KMS-11 (cell line): ENCODE results near the gene HS6ST3.
A peak's percentile ranks its signal among the peaks of the same experiment; 100 is the strongest.

Experiments used
- H2AFZ ChIP-seq: fragments of 200-600 bp; sonication (generic); 2 replicates; pipeline ENCODE4 v1.6.1; 2016; ENCODE audit warnings: antibody characterized with exemption, mixed run types, low read depth
- H3K27ac ChIP-seq: fragments of 200-600 bp; sonication (generic); 2 replicates; pipeline ENCODE4 v1.6.1; 2016; ENCODE audit warnings: mild to moderate bottlenecking, mixed run types
- H3K27me3 ChIP-seq: fragments of 200-600 bp; sonication (generic); 2 replicates; pipeline ENCODE4 v1.6.1; 2017; ENCODE audit warnings: mild to moderate bottlenecking, low read depth, mixed run types, moderate library complexity; ENCODE audit not compliant: insufficient read depth
- H3K36me3 ChIP-seq: fragments of 200-600 bp; sonication (generic); 2 replicates; pipeline ENCODE4 v1.6.1; 2017; ENCODE audit warnings: mild to moderate bottlenecking, mixed run types; ENCODE audit not compliant: insufficient read depth
- H3K4me1 ChIP-seq: fragments of 200-600 bp; sonication (generic); 2 replicates; pipeline ENCODE4 v1.6.1; 2016; ENCODE audit warnings: mild to moderate bottlenecking, low read depth, mixed run types; ENCODE audit not compliant: poor library complexity, severe bottlenecking
- H3K4me2 ChIP-seq: fragments of 200-600 bp; sonication (generic); 2 replicates; pipeline ENCODE4 v1.7.0; 2016; ENCODE audit warnings: mild to moderate bottlenecking, mixed run types
- H3K4me3 ChIP-seq: fragments of 200-600 bp; sonication (generic); IDR thresholded peaks from 2 replicates; pipeline ENCODE4 v1.6.1; 2017; ENCODE audit warnings: low read depth, low read length, mixed read lengths; ENCODE audit not compliant: insufficient read depth
- H3K79me2 ChIP-seq: fragments of 200-600 bp; sonication (generic); 2 replicates; pipeline ENCODE4 v1.6.1; 2016; ENCODE audit warnings: low read depth, mixed run types; ENCODE audit not compliant: insufficient read depth
- H3K9ac ChIP-seq: fragments of 200-600 bp; sonication (generic); 2 replicates; pipeline ENCODE4 v1.6.1; 2016; ENCODE audit warnings: mild to moderate bottlenecking, mixed run types
- H4K20me1 ChIP-seq: fragments of 200-600 bp; sonication (generic); 2 replicates; pipeline ENCODE4 v1.6.1; 2016; ENCODE audit warnings: mild to moderate bottlenecking, mixed run types; ENCODE audit not compliant: insufficient read depth
- TF ChIP-seq, protein P1 (sequence below): fragments of 200-600 bp; sonication (generic); conservative IDR thresholded peaks from 2 replicates; pipeline ENCODE4 v1.6.1; 2017; ENCODE audit warnings: low read depth, mild to moderate bottlenecking, antibody characterized with exemption, low read length, moderate library complexity, mixed read lengths

HS6ST3 gene

DNA sequence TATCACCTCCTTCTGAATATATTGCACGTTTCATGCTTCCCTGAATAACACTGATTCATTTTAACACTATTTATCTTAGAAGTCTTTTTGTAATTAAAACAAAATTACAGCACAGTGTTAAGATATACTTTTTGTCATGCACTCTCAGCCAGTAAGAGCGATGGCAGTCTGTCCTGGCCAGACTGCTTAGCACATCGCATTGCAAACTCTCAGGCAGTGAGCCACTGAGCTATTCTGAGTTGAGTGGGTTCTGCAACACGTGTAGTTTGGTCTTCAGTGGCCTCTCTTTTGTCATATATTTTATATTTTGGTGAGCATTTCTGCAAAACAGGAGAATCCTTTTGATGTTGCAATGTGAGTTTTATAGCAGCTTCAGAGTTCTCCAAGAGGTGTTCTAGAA lies 332.1 kb downstream of the HS6ST3 start:
- TF ChIP-seq, protein P1, sequence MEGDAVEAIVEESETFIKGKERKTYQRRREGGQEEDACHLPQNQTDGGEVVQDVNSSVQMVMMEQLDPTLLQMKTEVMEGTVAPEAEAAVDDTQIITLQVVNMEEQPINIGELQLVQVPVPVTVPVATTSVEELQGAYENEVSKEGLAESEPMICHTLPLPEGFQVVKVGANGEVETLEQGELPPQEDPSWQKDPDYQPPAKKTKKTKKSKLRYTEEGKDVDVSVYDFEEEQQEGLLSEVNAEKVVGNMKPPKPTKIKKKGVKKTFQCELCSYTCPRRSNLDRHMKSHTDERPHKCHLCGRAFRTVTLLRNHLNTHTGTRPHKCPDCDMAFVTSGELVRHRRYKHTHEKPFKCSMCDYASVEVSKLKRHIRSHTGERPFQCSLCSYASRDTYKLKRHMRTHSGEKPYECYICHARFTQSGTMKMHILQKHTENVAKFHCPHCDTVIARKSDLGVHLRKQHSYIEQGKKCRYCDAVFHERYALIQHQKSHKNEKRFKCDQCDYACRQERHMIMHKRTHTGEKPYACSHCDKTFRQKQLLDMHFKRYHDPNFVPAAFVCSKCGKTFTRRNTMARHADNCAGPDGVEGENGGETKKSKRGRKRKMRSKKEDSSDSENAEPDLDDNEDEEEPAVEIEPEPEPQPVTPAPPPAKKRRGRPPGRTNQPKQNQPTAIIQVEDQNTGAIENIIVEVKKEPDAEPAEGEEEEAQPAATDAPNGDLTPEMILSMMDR: no peak
- Histone ChIP-seq H3K36me3 (no peaks in the 10 kb centered on the region), H3K79me2 (no peaks in the 10 kb centered on the region), H3K27me3 (no peaks in the 10 kb centered on the region), H3K4me3 (no peak overlapping the region), H3K27ac (no peak overlapping the region), H3K9ac (no peak overlapping the region), H3K4me1 (no peaks in the 10 kb centered on the region), H2AFZ (no peak overlapping the region), H3K4me2 (no peak overlapping the region), H4K20me1 (no peaks in the 10 kb centered on the region)

GRCh38 chr13:96426167-96426566 lies 336.3 kb downstream of the HS6ST3 start:
- Histone ChIP-seq H3K4me3 (no peak overlapping the region), H2AFZ (no peak overlapping the region), H3K79me2 (no peaks in the 10 kb centered on the region), H3K4me2 (no peak overlapping the region), H3K27me3 (no peaks in the 10 kb centered on the region), H3K27ac (no peak overlapping the region), H4K20me1 (no peaks in the 10 kb centered on the region), H3K36me3 (no peaks in the 10 kb centered on the region), H3K9ac (no peak overlapping the region), H3K4me1 (no peaks in the 10 kb centered on the region)
- TF ChIP-seq, protein P1: no peak

DNA sequence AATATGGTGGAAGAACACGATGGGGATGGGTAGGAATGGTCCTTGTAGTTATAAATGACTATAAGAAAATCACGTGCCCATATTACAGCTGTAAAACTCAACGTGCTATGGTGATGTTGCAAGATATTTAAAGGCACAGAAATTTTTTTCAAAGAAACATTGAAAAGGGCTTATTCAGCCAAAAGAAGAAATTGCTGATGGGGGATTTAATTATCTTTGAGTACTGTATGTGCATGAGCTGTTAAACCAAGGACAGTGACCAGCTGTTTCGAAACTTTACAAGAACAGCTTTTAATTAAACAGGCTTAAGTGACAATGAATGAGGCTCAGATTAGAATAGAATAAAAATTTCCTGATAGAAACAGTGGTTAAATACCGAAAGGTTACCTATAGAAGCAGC lies 339.0 kb downstream of the HS6ST3 start:
- Histone ChIP-seq H3K4me2 (no peak overlapping the region), H3K4me3 (no peak overlapping the region), H3K9ac (no peak overlapping the region), H2AFZ (no peak overlapping the region), H3K36me3 (no peaks in the 10 kb centered on the region), H3K27ac (no peak overlapping the region), H4K20me1 (no peaks in the 10 kb centered on the region), H3K79me2 (no peaks in the 10 kb centered on the region), H3K27me3 (no peaks in the 10 kb centered on the region), H3K4me1 (no peaks in the 10 kb centered on the region)
- TF ChIP-seq, protein P1: no peak

GRCh38 chr13:96431044-96431581 lies 341.2 kb downstream of the HS6ST3 start:
- Histone ChIP-seq H3K27ac (no peak overlapping the region), H3K27me3 (no peaks in the 10 kb centered on the region), H3K79me2 (no peaks in the 10 kb centered on the region), H4K20me1 (no peaks in the 10 kb centered on the region), H3K4me2 (no peak overlapping the region), H2AFZ (no peak overlapping the region), H3K4me3 (no peak overlapping the region), H3K4me1 (no peaks in the 10 kb centered on the region), H3K36me3 (no peaks in the 10 kb centered on the region), H3K9ac (no peak overlapping the region)
- TF ChIP-seq, protein P1: no peak

GRCh38 chr13:96444676-96445075 lies 354.8 kb downstream of the HS6ST3 start:
- Histone ChIP-seq H3K27ac (no peak overlapping the region; the same call in 1 of the 2 replicates), H3K79me2 (no peaks in the 10 kb centered on the region), H4K20me1 (no peaks in the 10 kb centered on the region), H2AFZ (no peak overlapping the region), H3K4me3 (no peak overlapping the region), H3K9ac (no peak overlapping the region), H3K4me2 (peak overlapping the region; percentile 33), H3K4me1 (peaks cover 15% of the 10 kb centered on the region), H3K27me3 (no peaks in the 10 kb centered on the region), H3K36me3 (no peaks in the 10 kb centered on the region)
- TF ChIP-seq, protein P1: no peak
